Measurements from ENCODE around the gene CAMK1.

The CAMK1 gene

GRCh38 chr3:9754678-9755077 is 15.1 kb downstream of the CAMK1 start:
- Histone ChIP-seq H3K36me3 (replicated peaks) (peaks cover 25% of the 10 kb centered on the region), H3K4me3 (ENCODE audit: low read depth, low read length) (no peak overlapping the region), H3K27ac (no peak overlapping the region), H3K27me3 (replicated peaks) (no peaks in the 10 kb centered on the region)
- TF ChIP-seq, protein P1, sequence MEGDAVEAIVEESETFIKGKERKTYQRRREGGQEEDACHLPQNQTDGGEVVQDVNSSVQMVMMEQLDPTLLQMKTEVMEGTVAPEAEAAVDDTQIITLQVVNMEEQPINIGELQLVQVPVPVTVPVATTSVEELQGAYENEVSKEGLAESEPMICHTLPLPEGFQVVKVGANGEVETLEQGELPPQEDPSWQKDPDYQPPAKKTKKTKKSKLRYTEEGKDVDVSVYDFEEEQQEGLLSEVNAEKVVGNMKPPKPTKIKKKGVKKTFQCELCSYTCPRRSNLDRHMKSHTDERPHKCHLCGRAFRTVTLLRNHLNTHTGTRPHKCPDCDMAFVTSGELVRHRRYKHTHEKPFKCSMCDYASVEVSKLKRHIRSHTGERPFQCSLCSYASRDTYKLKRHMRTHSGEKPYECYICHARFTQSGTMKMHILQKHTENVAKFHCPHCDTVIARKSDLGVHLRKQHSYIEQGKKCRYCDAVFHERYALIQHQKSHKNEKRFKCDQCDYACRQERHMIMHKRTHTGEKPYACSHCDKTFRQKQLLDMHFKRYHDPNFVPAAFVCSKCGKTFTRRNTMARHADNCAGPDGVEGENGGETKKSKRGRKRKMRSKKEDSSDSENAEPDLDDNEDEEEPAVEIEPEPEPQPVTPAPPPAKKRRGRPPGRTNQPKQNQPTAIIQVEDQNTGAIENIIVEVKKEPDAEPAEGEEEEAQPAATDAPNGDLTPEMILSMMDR (IDR thresholded peaks at IDR 0.05; ENCODE audit: low read depth, low read length, missing control alignments): no peak
- DNase-seq: no peak
- in situ Hi-C loops (cut with HindIII; ENCODE audit: low pct_ligation_motif_present, low sequenced_read_pairs): no loop called here

DNA sequence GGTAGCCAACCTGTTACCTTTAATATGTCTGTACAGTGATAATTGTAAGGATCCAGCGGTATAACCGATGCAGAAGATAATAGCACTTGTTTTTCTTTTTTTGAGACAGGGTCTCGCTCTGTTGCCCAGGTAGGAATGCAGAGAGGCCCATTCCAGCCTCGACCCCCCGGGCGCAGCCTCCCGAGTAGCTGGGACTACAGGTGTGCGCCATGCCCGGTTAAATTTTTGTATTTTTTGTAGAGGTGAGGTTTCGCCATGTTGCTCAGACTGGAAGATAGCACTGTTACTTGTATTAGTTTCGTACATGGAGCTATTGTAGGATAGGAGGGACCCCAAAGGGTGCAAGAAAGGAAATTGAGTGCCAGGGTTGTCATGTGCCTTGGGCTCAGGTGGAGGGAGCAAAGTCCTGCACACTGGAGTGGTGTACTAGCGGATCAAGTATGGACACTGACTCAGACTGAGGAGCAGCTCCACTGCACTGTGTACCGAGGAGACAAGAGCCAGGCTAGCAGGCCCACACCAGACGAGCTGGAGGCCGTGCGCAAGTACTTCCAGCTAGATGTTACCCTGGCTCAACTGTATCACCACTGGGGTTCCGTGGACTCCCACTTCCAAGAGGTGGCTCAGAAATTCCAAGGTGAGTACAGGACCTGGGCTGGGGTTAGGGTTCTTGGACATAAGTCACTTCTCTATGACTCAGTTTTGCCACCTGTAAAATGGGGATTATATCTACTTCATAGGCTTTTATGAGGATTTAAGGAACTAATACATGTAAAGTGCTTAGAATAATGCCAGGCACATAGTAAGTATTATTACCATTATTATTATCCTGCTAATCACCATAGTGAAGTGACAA is 19.0 kb downstream of the CAMK1 start:
- H3K4me3 ChIP-seq (ENCODE audit: low read depth, low read length): peak overlapping the region; percentile 81
- H3K36me3 ChIP-seq (replicated peaks): peaks cover 28% of the 10 kb centered on the region
- TF ChIP-seq, protein P1 (IDR thresholded peaks at IDR 0.05; ENCODE audit: low read depth, low read length, missing control alignments): no peak
- H3K27ac ChIP-seq: no peak overlapping the region
- in situ Hi-C loops (cut with HindIII; ENCODE audit: low pct_ligation_motif_present, low sequenced_read_pairs): no loop called here
- peak; percentile 28 for DNase-seq
- H3K27me3 ChIP-seq (replicated peaks): no peaks in the 10 kb centered on the region

DNA sequence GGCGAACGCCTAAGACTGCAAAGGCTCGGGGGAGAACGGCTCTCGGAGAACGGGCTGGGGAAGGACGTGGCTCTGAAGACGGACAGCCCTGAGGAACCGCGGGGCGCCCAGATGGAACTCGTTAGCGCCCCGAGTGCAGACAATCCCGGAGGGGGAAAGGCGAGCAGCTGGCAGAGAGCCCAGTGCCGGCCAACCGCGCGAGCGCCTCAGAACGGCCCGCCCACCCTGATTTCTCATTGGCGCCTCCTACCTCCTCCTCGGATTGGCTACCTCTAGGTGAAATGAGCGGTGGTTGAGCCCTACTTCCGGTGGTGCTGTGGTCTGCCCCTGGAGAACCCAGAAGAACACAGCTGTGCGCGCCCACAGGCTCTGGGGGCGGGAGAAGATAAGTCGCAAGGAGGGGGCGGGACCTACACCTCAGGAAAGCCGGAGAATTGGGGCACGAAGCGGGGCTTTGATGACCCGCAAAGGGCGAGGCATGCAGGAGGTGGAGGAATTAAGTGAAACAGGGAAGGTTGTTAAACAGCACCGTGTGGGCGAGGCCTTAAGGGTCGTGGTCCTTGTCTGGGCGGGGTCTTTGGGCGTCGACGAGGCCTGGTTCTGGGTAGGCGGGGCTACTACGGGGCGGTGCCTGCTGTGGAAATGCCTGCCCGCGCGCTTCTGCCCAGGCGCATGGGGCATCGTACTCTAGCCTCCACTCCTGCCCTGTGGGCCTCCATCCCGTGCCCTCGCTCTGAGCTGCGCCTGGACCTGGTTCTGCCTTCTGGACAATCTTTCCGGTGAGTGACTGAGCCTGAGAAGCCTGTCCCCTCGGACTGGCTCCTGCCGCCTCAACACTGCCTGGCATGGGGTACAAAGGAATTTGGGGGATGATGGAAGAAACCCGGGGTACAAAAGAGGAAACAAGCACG is 19.8 kb downstream of the CAMK1 start, which contains the start of gene OGG1:
OGG1 (plus strand) TSS at position 308 of the 911 bp plus-strand sequence; CDS start at position 643, 335 bp downstream.
- Histone ChIP-seq H3K4me3 (ENCODE audit: low read depth, low read length) (peak within 1 kb of the TSS; percentile 81), H3K36me3 (replicated peaks) (peaks cover 34% of the 10 kb centered on the region), H3K27me3 (replicated peaks) (no peaks in the 10 kb centered on the region), H3K27ac (peak within 1 kb of the TSS; percentile 34)
- DNase-seq: peak; percentile 98
- in situ Hi-C loops (cut with HindIII; ENCODE audit: low pct_ligation_motif_present, low sequenced_read_pairs): no loop called here
- TF ChIP-seq, protein P1 (IDR thresholded peaks at IDR 0.05; ENCODE audit: low read depth, low read length, missing control alignments): no peak

GRCh38 chr3:9749296-9749644 is 20.5 kb downstream of the CAMK1 start:
- H3K27ac ChIP-seq: peak overlapping the region; percentile 34
- TF ChIP-seq, protein P1 (IDR thresholded peaks at IDR 0.05; ENCODE audit: low read depth, low read length, missing control alignments): no peak
- in situ Hi-C loops (cut with HindIII; ENCODE audit: low pct_ligation_motif_present, low sequenced_read_pairs): no loop called here
- H3K36me3 ChIP-seq (replicated peaks): peaks cover 37% of the 10 kb centered on the region
- peak overlapping the region; percentile 81 for H3K4me3 ChIP-seq (ENCODE audit: low read depth, low read length)
- no peaks in the 10 kb centered on the region for H3K27me3 ChIP-seq (replicated peaks)
- DNase-seq: no peak

DNA sequence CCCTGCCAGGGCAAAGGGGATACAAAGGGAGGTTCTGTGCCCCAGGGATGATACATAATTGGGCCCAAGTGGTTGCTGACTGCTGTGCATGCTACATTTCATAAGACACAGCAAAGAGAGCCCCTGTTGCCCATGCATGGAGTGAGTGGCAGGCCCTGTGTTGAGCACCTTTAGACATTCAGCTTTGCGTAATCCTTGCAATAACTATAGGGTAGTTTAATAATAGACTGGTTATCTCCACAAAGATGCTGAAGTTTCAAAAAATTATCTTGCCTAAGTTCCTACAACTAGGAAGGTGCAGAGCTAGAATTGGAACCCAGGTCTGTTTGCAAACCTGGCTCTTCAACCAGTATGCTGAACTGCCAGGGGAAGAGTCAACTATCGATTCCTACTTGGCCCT is 21.7 kb downstream of the CAMK1 start:
- TF ChIP-seq, protein P1 (IDR thresholded peaks at IDR 0.05; ENCODE audit: low read depth, low read length, missing control alignments): no peak
- Histone ChIP-seq H3K36me3 (replicated peaks) (peaks cover 50% of the 10 kb centered on the region), H3K4me3 (ENCODE audit: low read depth, low read length) (no peak overlapping the region), H3K27me3 (replicated peaks) (no peaks in the 10 kb centered on the region), H3K27ac (no peak overlapping the region)
- in situ Hi-C loops (cut with HindIII; ENCODE audit: low pct_ligation_motif_present, low sequenced_read_pairs): no loop called here
- DNase-seq: no peak
